H1 (cell line): ENCODE measurements around the gene SHTN1. TPM values are rescaled to one million over a fixed set of nuclear protein-coding genes. Genes with fewer than 3 reads are reported as not detected.

Experiments
- CTCF ChIA-PET: fragments of 300-600 bp; sonication (Branson Sonifier 250); formaldehyde crosslinking; loops from one replicate; lab custom pipeline; 2021; ENCODE audit not compliant: partially characterized antibody; lab: Charles Lee
- POLR2A ChIA-PET: fragments of 300-600 bp; sonication (Branson Sonifier 250); formaldehyde crosslinking; loops from one replicate; lab custom pipeline; 2021; ENCODE audit warnings: inconsistent platforms; ENCODE audit not compliant: partially characterized antibody; lab: Charles Lee
- DNase-seq, 2 experiments: peaks; one replicate each; pipeline versions ENCODE4 v3.0.0 to v3.0.0-alpha.2; 2010 to 2022; ENCODE audit warnings: low spot score in 2 of 2, low read depth in 1 of 2, mixed read lengths in 1 of 2
- FAIRE-seq: peaks from 2 replicates; lab custom pipeline; 2011; peaks lifted over from hg19 to GRCh38; lab: Jason Lieb, UNC
- H2AFZ ChIP-seq: 2 replicates; pipeline ENCODE4 v1.8.1; 2012; ENCODE audit warnings: low read length, inconsistent platforms
- H2AK5ac ChIP-seq: 2 replicates; pipeline ENCODE4 v1.6.1; 2013; ENCODE audit warnings: low read depth, low read length
- H2BK120ac ChIP-seq: replicated peaks from 2 replicates; pipeline ENCODE3; 2013; ENCODE audit warnings: low read depth, low read length, inconsistent platforms
- H2BK12ac ChIP-seq: 2 replicates; pipeline ENCODE4 v1.6.1; 2013; ENCODE audit warnings: low read depth, low read length
- H2BK15ac ChIP-seq: 2 replicates; pipeline ENCODE4 v1.6.1; 2013; ENCODE audit warnings: low read length
- H2BK20ac ChIP-seq: 2 replicates; pipeline ENCODE4 v1.6.1; 2013; ENCODE audit warnings: low read length
- H2BK5ac ChIP-seq: 2 replicates; pipeline ENCODE4 v1.6.1; 2013; ENCODE audit warnings: low read depth, low read length
- H3K14ac ChIP-seq: 2 replicates; pipeline ENCODE4 v1.6.1; 2013; ENCODE audit warnings: inconsistent platforms; ENCODE audit not compliant: insufficient read length
- H3K18ac ChIP-seq: 2 replicates; pipeline ENCODE4 v1.6.1; 2013; ENCODE audit warnings: low read length; ENCODE audit errors: extremely low read depth
- H3K23ac ChIP-seq: 2 replicates; pipeline ENCODE4 v1.6.1; 2013; ENCODE audit warnings: inconsistent platforms; ENCODE audit not compliant: insufficient read length
- H3K23me2 ChIP-seq: 2 replicates; pipeline ENCODE4 v1.6.1; 2013; ENCODE audit warnings: low read depth, low read length
- H3K27ac ChIP-seq: 2 replicates; pipeline ENCODE4 v1.6.1; 2011; ENCODE audit warnings: low read depth, low read length, inconsistent platforms
- H3K27me3 ChIP-seq, 4 experiments: replicated peaks in 1 of 4; 1 replicate in 1 of 4; 2 replicates in 3 of 4; pipeline versions ENCODE4 v1.6.1 to v1.8.1; 2011 to 2013; ENCODE audit warnings: low read length in 3 of 4, mild to moderate bottlenecking in 3 of 4, inconsistent platforms in 2 of 4, mixed read lengths in 2 of 4, moderate library complexity in 1 of 4; ENCODE audit not compliant: control insufficient read depth in 3 of 4, insufficient read depth in 3 of 4; ENCODE audit errors: extremely low read depth in 1 of 4
- H3K36me3 ChIP-seq, 4 experiments: 2 replicates each; pipeline versions ENCODE4 v1.6.1 to v1.8.1; 2011 to 2013; ENCODE audit warnings: mild to moderate bottlenecking in 4 of 4, low read length in 3 of 4, moderate library complexity in 2 of 4, control low read depth in 1 of 4, inconsistent platforms in 1 of 4; ENCODE audit not compliant: insufficient read depth in 4 of 4, control insufficient read depth in 2 of 4
- H3K4ac ChIP-seq: replicated peaks from 2 replicates; pipeline ENCODE3; 2013; ENCODE audit warnings: low read length, low read depth, mixed read lengths, inconsistent platforms; ENCODE audit not compliant: insufficient read length
- H3K4me1 ChIP-seq, 4 experiments: replicated peaks in 1 of 4; 1 replicate in 1 of 4; 2 replicates in 3 of 4; pipeline versions ENCODE4 v1.6.1 to v1.8.1; 2011 to 2013; ENCODE audit warnings: low read length in 3 of 4, inconsistent platforms in 2 of 4, mixed read lengths in 1 of 4; ENCODE audit not compliant: insufficient read depth in 4 of 4, control insufficient read depth in 3 of 4
- H3K4me2 ChIP-seq, 2 experiments: 2 replicates each; pipeline versions ENCODE4 v1.6.1 to v1.8.1; 2011 to 2013; ENCODE audit warnings: low read depth in 2 of 2, low read length in 2 of 2, control low read depth in 1 of 2, inconsistent platforms in 1 of 2, mild to moderate bottlenecking in 1 of 2; ENCODE audit not compliant: insufficient read depth in 1 of 2
- H3K4me3 ChIP-seq, 4 experiments: fragments of 200-600, 300-600 bp in 1 of 4; sonication (generic), shearing (Covaris generic), sonication (Bioruptor Twin) in 1 of 4; 2 replicates each; pipeline versions ENCODE4 v1.5.1 to v1.8.1; 2011 to 2016; ENCODE audit warnings: low read length in 4 of 4, low read depth in 3 of 4, control low read depth in 2 of 4, inconsistent platforms in 2 of 4, mild to moderate bottlenecking in 2 of 4, mixed read lengths in 1 of 4, moderate library complexity in 1 of 4; ENCODE audit not compliant: insufficient read depth in 2 of 4; ENCODE audit errors: extremely low read depth in 1 of 4
- H3K56ac ChIP-seq: replicated peaks from 2 replicates; pipeline ENCODE3; 2013; ENCODE audit warnings: low read depth, mild to moderate bottlenecking, mixed read lengths, low read length, inconsistent platforms; ENCODE audit not compliant: insufficient read length
- H3K79me1 ChIP-seq: 2 replicates; pipeline ENCODE4 v1.6.1; 2013; ENCODE audit warnings: low read depth, low read length, control low read depth
- H3K79me2 ChIP-seq, 2 experiments: 2 replicates each; pipeline versions ENCODE4 v1.6.1 to v1.8.1; 2012 to 2013; ENCODE audit warnings: low read length in 2 of 2, mild to moderate bottlenecking in 2 of 2, inconsistent platforms in 1 of 2; ENCODE audit not compliant: insufficient read depth in 2 of 2, control insufficient read depth in 1 of 2
- H3K9ac ChIP-seq, 4 experiments: replicated peaks in 1 of 4; 1 replicate in 1 of 4; 2 replicates in 3 of 4; pipeline versions ENCODE4 v1.6.1 to v1.8.1; 2011 to 2013; ENCODE audit warnings: low read depth in 3 of 4, low read length in 3 of 4, control low read depth in 2 of 4, mild to moderate bottlenecking in 2 of 4, moderate library complexity in 2 of 4, inconsistent platforms in 1 of 4; ENCODE audit errors: extremely low read depth in 1 of 4
- H3K9me3 ChIP-seq, 2 experiments: 2 replicates each; pipeline versions ENCODE4 v1.6.1 to v1.8.1; 2012 to 2013; ENCODE audit warnings: mild to moderate bottlenecking in 2 of 2, moderate library complexity in 2 of 2, control low read depth in 1 of 2, inconsistent platforms in 1 of 2, low read depth in 1 of 2, low read length in 1 of 2, mixed read lengths in 1 of 2; ENCODE audit not compliant: insufficient read depth in 2 of 2
- H4K20me1 ChIP-seq, 2 experiments: replicated peaks in 1 of 2; 2 replicates each; pipeline versions ENCODE3 to v1.8.1; 2011 to 2013; ENCODE audit warnings: inconsistent platforms in 2 of 2, low read length in 2 of 2, mild to moderate bottlenecking in 1 of 2; ENCODE audit not compliant: insufficient read depth in 2 of 2, control insufficient read depth in 1 of 2
- H4K5ac ChIP-seq: 2 replicates; pipeline ENCODE4 v1.6.1; 2013; ENCODE audit warnings: low read length, low read depth, mixed read lengths, inconsistent platforms; ENCODE audit not compliant: insufficient read length
- H4K8ac ChIP-seq: 2 replicates; pipeline ENCODE4 v1.8.0; 2013; ENCODE audit warnings: mild to moderate bottlenecking, moderate library complexity, low read length, inconsistent platforms; ENCODE audit not compliant: insufficient read depth; ENCODE audit errors: extremely low read depth
- H4K91ac ChIP-seq: replicated peaks from 2 replicates; pipeline ENCODE3; 2013; ENCODE audit warnings: low read length, mixed read lengths, inconsistent platforms; ENCODE audit not compliant: insufficient read length
- CBX5 ChIP-seq: fragments of 300-800, 300-1000 bp; sonication (generic); IDR thresholded peaks from 2 replicates; pipeline ENCODE4 v1.7.1; 2016; ENCODE audit warnings: antibody characterized with exemption, low read length, low read depth
- JUN ChIP-seq: IDR thresholded peaks from 2 replicates; pipeline ENCODE4 v1.6.1; 2011; ENCODE audit warnings: low read depth, mild to moderate bottlenecking, improper control_type of control experiment, low read length
- PHF8 ChIP-seq: fragments of 200-600 bp; sonication (generic); conservative IDR thresholded peaks from 2 replicates; pipeline ENCODE4 v1.7.1; 2012; ENCODE audit warnings: low read depth, mild to moderate bottlenecking, inconsistent platforms, low read length, moderate library complexity
- POU5F1 ChIP-seq: IDR thresholded peaks from 2 replicates; pipeline ENCODE4 v1.6.1; 2011; ENCODE audit warnings: low read depth, mild to moderate bottlenecking, low read length, moderate library complexity
- SAP30 ChIP-seq: fragments of 300-600 bp; sonication (generic); IDR thresholded peaks from 2 replicates; pipeline ENCODE4 v1.7.1; 2012; ENCODE audit warnings: low read length, moderate library complexity, mild to moderate bottlenecking, inconsistent platforms; ENCODE audit not compliant: insufficient read depth, insufficient replicate concordance
- SIN3A ChIP-seq, 2 experiments: IDR thresholded peaks in 1 of 2; conservative IDR thresholded peaks in 1 of 2; 2 replicates each; pipeline ENCODE4 v1.6.1; 2011 to 2012; ENCODE audit warnings: low read length in 2 of 2, improper control_type of control experiment in 1 of 2, low read depth in 1 of 2, mild to moderate bottlenecking in 1 of 2
- SRF ChIP-seq: IDR thresholded peaks from 2 replicates; pipeline ENCODE4 v1.6.1; 2011; ENCODE audit warnings: mild to moderate bottlenecking, low read depth, low read length, moderate library complexity
- TAF7 ChIP-seq: optimal IDR thresholded peaks from 2 replicates; pipeline ENCODE3; 2011; ENCODE audit warnings: low read depth, mild to moderate bottlenecking, inconsistent platforms, low read length, moderate library complexity, borderline replicate concordance
- YY1 ChIP-seq: IDR thresholded peaks from 2 replicates; pipeline ENCODE4 v1.6.1; 2011; ENCODE audit warnings: low read depth, mild to moderate bottlenecking, low read length
- whole genome bisulfite sequencing, 2 experiments: shearing (Covaris generic) in 1 of 2; methylation state at CpG; one replicate each; pipeline versions ENCODE4 v1.1.6 to v1.1.7; 2013 to 2015; ENCODE audit warnings: low lambda C conversion rate in 2 of 2, mixed read lengths in 2 of 2, inconsistent platforms in 1 of 2, low coverage in 1 of 2, missing lambda C conversion rate in 1 of 2; ENCODE audit not compliant: insufficient replicate concordance in 2 of 2, insufficient coverage in 1 of 2, insufficient read length in 1 of 2; ENCODE audit errors: extremely low coverage in 1 of 2, missing lambda C conversion rate in 1 of 2; 5-methylcytosine and 5-hydroxymethylcytosine counted together
- polyA plus RNA-seq, 7 experiments: library from polyadenylated mRNA; depleted of rRNA in 3 of 7; stranded (reverse) in 5 of 7; unstranded in 2 of 7; fragments of >200 nt in 5 of 7; fragments of 200-250 nt in 2 of 7; gene quantifications; 1 replicate in 5 of 7; 2 replicates in 1 of 7; 4 replicates in 1 of 7; pipeline versions ENCODE4 v1.2.1 to v1.2.3, GENCODE V29; 2011 to 2013; ENCODE audit warnings: missing spikeins in 2 of 7, mixed read lengths in 2 of 7
- total RNA-seq: library from RNA; stranded (reverse); fragmentation: NEBNext Ultra II Directional; extraction: Animal tissue kit (Norgen Biotek cat#: 25700); gene quantifications from 2 replicates; pipeline ENCODE4 v1.2.1, GENCODE V29; 2021

SHTN1 gene
- total and polyA plus RNA-seq, 2 of the 8 experiments (the other 6 are each of a cell fraction or from before 2014, with no cell fraction given), result 3.3 to 12.7 TPM

- Histone ChIP-seq H2BK20ac (no peak overlapping the region), H3K4ac (no peak overlapping the region), H3K79me1 (no peaks in the 10 kb centered on the region), H3K4me2 (no peak overlapping the region), H3K79me2 (no peaks in the 10 kb centered on the region), H2BK120ac (no peak overlapping the region), H3K14ac (no peak overlapping the region), H3K18ac (no peak overlapping the region), H3K36me3 (no peaks in the 10 kb centered on the region), H4K5ac (no peak overlapping the region), H3K9ac (no peak overlapping the region; a peak in 1 of 7 replicates), H3K27ac (no peak overlapping the region), H3K23ac (no peak overlapping the region), H2AK5ac (no peak overlapping the region), H2BK5ac (no peak overlapping the region), H3K9me3 (no peaks in the 10 kb centered on the region), H3K4me3 (no peak overlapping the region), H2BK12ac (no peak overlapping the region), H3K4me1 (peaks cover 15 to 36% (median 22%) of the 10 kb centered on the region in 4 experiments; a peak in 6 of 7 replicates), H3K56ac (no peak overlapping the region), H3K27me3 (no peaks in the 10 kb centered on the region), H4K91ac (no peak overlapping the region), H4K20me1 (no peaks in the 10 kb centered on the region), H2BK15ac (no peak overlapping the region), H4K8ac (no peak overlapping the region), H2AFZ (no peak overlapping the region), H3K23me2 (no peaks in the 10 kb centered on the region)
- ChIA-PET CTCF (interaction anchor here (0.6 to 2.9 kb wide), 14 partner anchors 16 to 335 kb away, joined by 3 to 20 read pairs (median 3); no protein-coding TSS in a partner anchor), POLR2A (interaction anchor here (0.8 to 1.2 kb wide), 4 partner anchors 13 to 164 kb away, joined by 3 read pairs; partner anchors contain the start of gene SHTN1)
- FAIRE-seq (peak; percentile 42), DNase-seq (no peak)
- 79% methylated on average over 6 of the region's 6 CpGs; no CpG with 5 or more reads in 1 of the 2 experiments for WGBS, 2 experiments
- TF ChIP-seq CBX5 (no peak), PHF8 (no peak), SRF (no peak), SAP30 (no peak), SIN3A (conservative IDR thresholded peaks at IDR 0.05 in 1 of 2, IDR thresholded peaks at IDR 0.05 in 1 of 2; ENCODE audit: low read depth in 1 of 2, low read length in 2 of 2) (no peak), TAF7 (no peak), JUN (no peak), POU5F1 (no peak), YY1 (no peak)
Observed at GRCh38 chr10:116840389-116841075, 164.5 kb downstream of the SHTN1 start.
